Gastrocnemius medialis (tissue), 4 donors: ENCODE measurements around the gene MYO1F. TPM values are rescaled to one million over a fixed set of nuclear protein-coding genes. Genes with fewer than 3 reads are reported as not detected.
A peak's percentile ranks its signal among the peaks of the same experiment; 100 is the strongest.
"Not testable (repeated sequence)": the region's sequence is repeated elsewhere in the genome, so short reads cannot be mapped to it uniquely, and the experiment has no call there.

Experiments
- ATAC-seq, 2 donors: fragments of 150-250 bp; one replicate each; pipeline ENCODE4 v1.9.1; 2016
- DNase-seq, 2 donors: peaks; one replicate each; pipeline ENCODE4 v3.0.0-alpha.2; 2019
- H3K27ac ChIP-seq, 4 donors: fragments of 200-600 bp; sonication (generic); 1 replicate in 1 of 4; 2 replicates in 3 of 4; pipeline ENCODE4 v1.5.1; 2016 to 2018; ENCODE audit warnings: mild to moderate bottlenecking in 2 of 4, moderate library complexity in 1 of 4
- H3K27me3 ChIP-seq, 3 donors: fragments of 200-600 bp; sonication (generic) in 2 of 3; 1 replicate in 1 of 3; 2 replicates in 2 of 3; pipeline versions ENCODE4 v1.5.1 to v1.6.0; 2016 to 2019; ENCODE audit warnings: mild to moderate bottlenecking in 1 of 3, moderate library complexity in 1 of 3
- H3K36me3 ChIP-seq, 2 donors: fragments of 200-600 bp; sonication (generic) in 1 of 2; one replicate each; pipeline ENCODE4 v1.5.1; 2017 to 2018
- H3K4me1 ChIP-seq, 2 donors: fragments of 200-600 bp; sonication (generic) in 1 of 2; one replicate each; pipeline ENCODE4 v1.5.1; 2016 to 2017; ENCODE audit warnings: mild to moderate bottlenecking in 2 of 2
- H3K4me3 ChIP-seq, 4 donors: fragments of 200-600 bp; sonication (generic) in 3 of 4; 1 replicate in 1 of 4; 2 replicates in 3 of 4; pipeline ENCODE4 v1.5.1; 2016 to 2019; ENCODE audit warnings: mild to moderate bottlenecking in 2 of 4
- H3K9me3 ChIP-seq, 3 donors: fragments of 200-600 bp; sonication (generic) in 2 of 3; 1 replicate in 1 of 3; 2 replicates in 2 of 3; pipeline ENCODE4 v1.5.1; 2016 to 2019
- POLR2A ChIP-seq, 2 donors: fragments of 450-650 bp; IDR thresholded peaks; one replicate each; pipeline ENCODE4 v1.6.1; 2017; ENCODE audit warnings: antibody characterized with exemption in 2 of 2, mild to moderate bottlenecking in 2 of 2, moderate library complexity in 2 of 2
- in situ Hi-C, 4 donors: fragments of 200-750 bp; cut with MboI; loops; one replicate each; pipeline versions ENCODE4 v1.15.0 to v1.8.0; 2017; ENCODE audit warnings: low sequenced_read_pairs in 4 of 4
- intact Hi-C: fragments of 100-400 bp; cut with DNase I; formaldehyde crosslinking; loops from one replicate; pipeline ENCODE4 v1.15.1; 2023; ENCODE audit warnings: low total_unique reads
- total RNA-seq, 4 donors: library from RNA; depleted of rRNA; stranded (reverse); fragments of >200 nt; gene quantifications; one replicate each; pipeline versions ENCODE4 v1.1.0 to v1.2.3, GENCODE V29; 2016
- TF ChIP-seq, protein P1 (sequence below), 5 experiments: fragments of 450-650 bp in 3 of 5; fragments of 200-600 bp in 2 of 5; sonication (generic) in 2 of 5; IDR thresholded peaks in 4 of 5; conservative IDR thresholded peaks in 1 of 5; 1 replicate in 4 of 5; 2 replicates in 1 of 5; pipeline ENCODE4 v1.5.1; 2016 to 2019; ENCODE audit warnings: antibody characterized with exemption in 5 of 5, mild to moderate bottlenecking in 3 of 5, moderate library complexity in 3 of 5

Gene MYO1F
- total RNA-seq, 4 donors from 2014 or later: 0.24 to 4.0 (median 1.8) TPM

DNA sequence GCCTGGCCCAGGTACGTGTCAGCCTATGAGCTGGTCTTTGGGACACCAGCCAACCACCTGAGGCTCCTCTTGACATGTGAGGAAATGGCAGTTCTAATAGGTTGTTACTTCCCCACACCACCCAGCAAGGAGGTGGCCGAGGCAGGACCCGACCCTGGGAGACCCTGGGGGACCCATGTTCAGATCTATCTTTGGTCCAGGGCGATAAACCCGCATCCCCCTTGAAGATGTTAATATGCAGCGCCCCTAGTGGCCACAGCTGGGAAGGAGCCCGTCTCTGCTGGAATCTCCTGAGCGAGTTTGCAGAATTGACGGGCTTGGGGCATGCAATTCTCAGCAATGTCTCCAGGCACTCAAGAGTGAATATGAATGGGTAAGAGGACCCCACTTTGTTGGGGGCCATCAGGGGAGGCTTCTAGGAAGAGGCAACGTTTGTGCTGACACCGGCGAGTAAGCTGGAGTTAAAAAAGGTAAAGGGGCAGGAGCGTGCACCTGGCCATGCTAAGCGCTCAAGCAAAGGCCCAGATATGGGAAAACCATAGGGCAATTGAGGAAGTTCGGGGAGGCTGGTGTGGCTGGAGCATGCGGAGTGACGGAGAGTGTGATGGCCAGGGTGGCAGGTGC lies 1.5 kb upstream of the MYO1F start:
- Histone ChIP-seq H3K4me1 (no peaks in the 10 kb centered on the region), H3K27ac (no peak overlapping the region), H3K27me3 (peaks cover 0 to 14% (median 11%) of the 10 kb centered on the region in 3 donors), H3K36me3 (no peaks in the 10 kb centered on the region), H3K4me3 (no peak overlapping the region), H3K9me3 (no peaks in the 10 kb centered on the region)
- in situ Hi-C loops: no loop called here
- intact Hi-C loops: loop anchor here (2.0 to 5.0 kb wide), 2 partner anchors 164 to 226 kb away; no protein-coding TSS in a partner anchor
- TF ChIP-seq, protein P1, sequence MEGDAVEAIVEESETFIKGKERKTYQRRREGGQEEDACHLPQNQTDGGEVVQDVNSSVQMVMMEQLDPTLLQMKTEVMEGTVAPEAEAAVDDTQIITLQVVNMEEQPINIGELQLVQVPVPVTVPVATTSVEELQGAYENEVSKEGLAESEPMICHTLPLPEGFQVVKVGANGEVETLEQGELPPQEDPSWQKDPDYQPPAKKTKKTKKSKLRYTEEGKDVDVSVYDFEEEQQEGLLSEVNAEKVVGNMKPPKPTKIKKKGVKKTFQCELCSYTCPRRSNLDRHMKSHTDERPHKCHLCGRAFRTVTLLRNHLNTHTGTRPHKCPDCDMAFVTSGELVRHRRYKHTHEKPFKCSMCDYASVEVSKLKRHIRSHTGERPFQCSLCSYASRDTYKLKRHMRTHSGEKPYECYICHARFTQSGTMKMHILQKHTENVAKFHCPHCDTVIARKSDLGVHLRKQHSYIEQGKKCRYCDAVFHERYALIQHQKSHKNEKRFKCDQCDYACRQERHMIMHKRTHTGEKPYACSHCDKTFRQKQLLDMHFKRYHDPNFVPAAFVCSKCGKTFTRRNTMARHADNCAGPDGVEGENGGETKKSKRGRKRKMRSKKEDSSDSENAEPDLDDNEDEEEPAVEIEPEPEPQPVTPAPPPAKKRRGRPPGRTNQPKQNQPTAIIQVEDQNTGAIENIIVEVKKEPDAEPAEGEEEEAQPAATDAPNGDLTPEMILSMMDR (IDR thresholded peaks at IDR 0.05 in 4 of 5, conservative IDR thresholded peaks at IDR 0.05 in 1 of 5): peak; percentile 66 to 84 (median 71)
- TF ChIP-seq POLR2A (IDR thresholded peaks at IDR 0.05): no peak
- ATAC-seq (peak in 1 of 2 donors; percentile 49), DNase-seq (peak in 1 of 2 donors; percentile 47)

- in situ Hi-C loops: no loop called here
- Histone ChIP-seq H3K4me1 (no peaks in the 10 kb centered on the region), H3K27me3 (peaks cover 0 to 14% (median 11%) of the 10 kb centered on the region in 3 donors), H3K9me3 (no peaks in the 10 kb centered on the region), H3K4me3 (no peak overlapping the region), H3K27ac (no peak overlapping the region), H3K36me3 (no peaks in the 10 kb centered on the region)
- ATAC-seq (no peak), DNase-seq (no peak)
- intact Hi-C loops: loop anchor here (2.0 to 5.0 kb wide), 2 partner anchors 163 to 225 kb away; no protein-coding TSS in a partner anchor
- no peak for TF ChIP-seq POLR2A (IDR thresholded peaks at IDR 0.05)
Measured at GRCh38 chr19:8577741-8578140, 499 bp upstream of the MYO1F start.

- H3K27ac ChIP-seq: no peak overlapping the region
- no peaks in the 10 kb centered on the region for H3K36me3 ChIP-seq
- peaks cover 0 to 14% (median 11%) of the 10 kb centered on the region in 3 donors for H3K27me3 ChIP-seq
- no peak for DNase-seq
- intact Hi-C loops: loop anchor here (5.0 kb wide), 1 partner anchor 224 kb away; no protein-coding TSS in a partner anchor
- ATAC-seq: no peak
- H3K9me3 ChIP-seq: no peaks in the 10 kb centered on the region
- H3K4me1 ChIP-seq: no peaks in the 10 kb centered on the region
- H3K4me3 ChIP-seq: peak overlapping the region in 2 of 4 donors; percentile 28 to 41
- in situ Hi-C loops: no loop called here
- no peak for TF ChIP-seq POLR2A (IDR thresholded peaks at IDR 0.05)
- TF ChIP-seq, protein P1 (IDR thresholded peaks at IDR 0.05 in 4 of 5, conservative IDR thresholded peaks at IDR 0.05 in 1 of 5): no peak
Measured at GRCh38 chr19:8576273-8576993, 809 bp downstream of the MYO1F start.

- no peaks in the 10 kb centered on the region for H3K9me3 ChIP-seq
- H3K36me3 ChIP-seq: no peaks in the 10 kb centered on the region
- H3K4me1 ChIP-seq: no peaks in the 10 kb centered on the region
- H3K27ac ChIP-seq: no peak overlapping the region
- peak overlapping the region in 1 of 4 donors; percentile 41 for H3K4me3 ChIP-seq
- TF ChIP-seq, protein P1 (IDR thresholded peaks at IDR 0.05 in 4 of 5, conservative IDR thresholded peaks at IDR 0.05 in 1 of 5): no peak
- TF ChIP-seq POLR2A (IDR thresholded peaks at IDR 0.05): no peak
- peaks cover 0 to 9% (median 8%) of the 10 kb centered on the region in 3 donors for H3K27me3 ChIP-seq
- no peak for ATAC-seq
- intact Hi-C loops (loop anchor here (5.0 kb wide), 1 partner anchor 223 kb away; no protein-coding TSS in a partner anchor), in situ Hi-C loops (no loop called here)
- no peak for DNase-seq
Measured at GRCh38 chr19:8575467-8575997, 1.7 kb downstream of the MYO1F start.

DNA sequence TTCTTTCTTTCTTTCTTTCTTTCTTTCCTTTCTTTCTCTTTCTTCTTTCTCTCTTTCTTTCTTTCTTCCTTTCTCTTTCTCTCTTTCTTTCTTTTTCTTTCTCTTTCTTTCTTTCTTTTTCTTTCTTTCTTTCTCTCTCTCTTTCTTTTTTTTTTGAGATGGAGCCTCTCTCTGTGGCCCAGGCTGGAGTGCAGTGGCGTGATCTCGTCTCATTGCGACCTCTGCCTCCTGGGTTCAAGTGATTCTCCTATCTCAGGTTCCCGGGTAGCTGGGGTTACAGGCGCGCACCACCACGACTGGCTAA lies 2.7 kb downstream of the MYO1F start:
- intact Hi-C loops, H3K4me1 ChIP-seq, in situ Hi-C loops, H3K27ac ChIP-seq, H3K4me3 ChIP-seq, DNase-seq, H3K9me3 ChIP-seq, ATAC-seq, H3K27me3 ChIP-seq, H3K36me3 ChIP-seq: not testable (repeated sequence)
